GM12891 (cell line): ENCODE data around the gene BCL2L14.

Source experiments
- PAX5 ChIP-seq: IDR thresholded peaks from 2 replicates; pipeline ENCODE4 v1.6.1; 2011; ENCODE audit warnings: low read length, moderate library complexity, mild to moderate bottlenecking; ENCODE audit not compliant: insufficient read depth, severe bottlenecking
- POLR2A ChIP-seq: IDR thresholded peaks from 2 replicates; pipeline ENCODE4 v1.6.1; 2011; ENCODE audit warnings: low read depth, low read length, control low read depth
- POLR2AphosphoS5 ChIP-seq: IDR thresholded peaks from 2 replicates; pipeline ENCODE4 v1.6.1; 2011; ENCODE audit warnings: low read depth, low read length, control low read depth
- SPI1 ChIP-seq: IDR thresholded peaks from 2 replicates; pipeline ENCODE4 v1.6.1; 2011; ENCODE audit warnings: low read depth, low read length, control low read depth
- TAF1 ChIP-seq: IDR thresholded peaks from 2 replicates; pipeline ENCODE4 v1.6.1; 2011; ENCODE audit warnings: low read depth, low read length, control low read depth

DNA sequence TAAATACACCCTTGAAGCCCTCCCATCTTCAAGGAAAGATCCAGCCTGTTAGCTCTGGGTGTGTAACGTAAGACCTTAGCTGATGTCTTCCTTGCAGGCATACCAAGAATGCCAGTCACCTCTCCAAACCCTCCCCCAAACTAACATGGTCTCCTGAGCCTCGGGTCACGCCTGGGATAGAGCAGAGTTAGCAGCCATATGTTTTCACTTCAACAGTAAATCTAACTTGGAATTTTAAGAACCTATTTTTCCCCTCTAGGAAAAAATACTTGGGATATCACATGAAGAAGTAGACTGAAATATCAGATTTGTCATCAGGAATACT is 27.9 kb downstream of the BCL2L14 start:
- TF ChIP-seq POLR2A = no peak
- TF ChIP-seq SPI1 = no peak
- no peak for TF ChIP-seq TAF1
- no peak for TF ChIP-seq POLR2AphosphoS5
- TF ChIP-seq PAX5 = no peak
